SIG-M5 treated with dmso at 0.1 percent for 504 hours (cell line): ENCODE results near the gene PSKH1.

Source experiments
- DNase-seq: peaks from one replicate; lab custom pipeline; 2025; ENCODE audit not compliant: unreplicated experiment; lab: John Stamatoyannopoulos, UW

Gene PSKH1

DNA sequence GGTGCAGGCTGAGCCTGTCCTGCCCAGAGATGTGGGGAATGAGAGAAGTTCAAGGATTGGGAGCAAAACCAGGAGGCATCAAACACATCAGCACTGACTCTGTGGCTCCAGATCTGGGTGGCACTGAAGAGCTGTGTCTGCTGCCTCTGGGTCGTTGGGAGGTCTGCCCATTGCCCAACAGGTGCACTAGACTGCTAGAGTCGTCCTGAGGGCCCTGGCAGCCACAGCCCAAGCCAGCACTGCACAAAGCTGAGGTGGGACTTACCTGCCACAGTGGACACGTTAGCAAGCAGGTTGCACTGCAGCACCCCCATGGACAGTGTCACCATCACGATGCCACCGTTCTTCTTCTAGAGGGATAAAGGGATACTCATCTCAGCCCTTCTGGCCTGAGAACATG is 84.0 kb downstream of the PSKH1 start:
- DNase-seq, result no peak

DNA sequence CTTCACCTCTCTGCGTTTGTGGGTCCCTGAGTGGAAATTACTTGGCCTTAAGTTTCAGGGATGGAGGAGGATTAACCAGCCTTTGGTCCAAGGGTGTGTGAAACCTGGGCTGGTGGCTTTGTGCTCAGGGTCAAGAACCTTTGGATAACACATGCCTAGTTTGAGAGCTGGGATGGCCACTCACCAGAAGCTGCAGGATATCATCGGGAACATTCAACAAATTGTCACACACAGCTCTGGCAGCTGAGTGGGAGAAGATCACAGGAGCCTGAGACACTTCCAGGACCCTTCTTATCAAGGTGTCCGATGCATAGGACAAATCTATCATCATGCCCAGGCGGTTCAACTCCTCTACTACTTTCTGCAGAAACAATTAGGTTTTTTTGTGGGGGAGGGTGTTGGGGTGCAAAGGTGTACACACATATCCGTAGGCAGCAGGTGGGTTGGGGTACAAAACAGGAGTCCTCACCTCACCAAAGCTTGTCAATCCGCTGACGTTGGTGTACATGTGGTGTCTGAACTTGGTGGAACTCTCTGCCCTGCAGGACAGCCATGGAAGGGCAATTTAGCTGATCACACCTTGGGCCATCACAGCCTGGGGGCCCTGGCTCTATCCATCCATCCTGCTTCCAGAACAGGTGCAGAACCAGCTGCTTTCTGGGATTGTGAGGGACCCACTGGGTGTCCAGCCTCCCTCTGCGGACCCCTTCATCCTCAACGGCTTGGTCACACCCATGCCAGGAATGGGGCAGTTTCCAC is 84.6 kb downstream of the PSKH1 start:
- no peak for DNase-seq
